GM19372 (cell line): Measurements from ENCODE around the gene CLEC2D.
"Not testable (repeated sequence)": the region's sequence is repeated elsewhere in the genome, so short reads cannot be mapped to it uniquely, and the experiment has no call there.

ENCODE experiments used
- ATAC-seq: cut with Tn5 transposase; IDR thresholded peaks from one replicate; pipeline ENCODE4 v1.9.1; 2021; ENCODE audit warnings: mild to moderate bottlenecking, low read depth, moderate library complexity; ENCODE audit not compliant: unreplicated experiment

The CLEC2D gene

DNA sequence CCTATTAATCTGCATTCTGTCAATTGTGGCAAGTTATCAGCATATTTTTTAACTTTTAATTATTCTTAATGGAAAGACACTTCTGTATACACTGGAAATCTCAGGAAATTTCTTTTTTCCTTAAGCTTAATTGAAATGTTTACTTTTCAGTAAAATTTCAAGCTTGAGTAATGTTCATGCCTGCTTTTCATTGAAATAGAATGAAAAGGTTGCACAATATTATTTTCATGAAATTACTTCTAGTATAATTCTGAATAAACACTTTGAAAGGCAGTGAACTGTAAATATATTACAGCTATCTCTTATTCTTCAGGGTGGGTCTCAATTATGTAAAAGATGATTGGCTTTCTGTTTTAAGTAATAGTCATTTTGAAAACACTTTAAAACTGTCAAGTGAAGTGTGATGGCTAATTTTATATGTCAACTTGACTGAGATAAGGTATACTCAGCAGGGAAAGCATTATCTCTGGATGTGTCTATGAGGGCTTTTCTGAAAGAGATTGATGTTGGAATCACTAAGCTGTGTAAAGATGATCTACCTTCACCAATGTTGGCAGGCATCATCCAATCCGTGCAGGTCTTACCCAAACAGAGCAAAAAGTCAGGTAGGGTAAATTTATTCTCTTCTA, 29.9 kb downstream of the CLEC2D start:
- ATAC-seq, result no peak

- ATAC-seq, result no peak
Observed at GRCh38 chr12:9699898-9700605, 30.5 kb downstream of the CLEC2D start.

- no peak for ATAC-seq
Observed at GRCh38 chr12:9700606-9700956, 31.1 kb downstream of the CLEC2D start.

- ATAC-seq, result no peak
Observed at GRCh38 chr12:9701380-9702154, 32.1 kb downstream of the CLEC2D start.

DNA sequence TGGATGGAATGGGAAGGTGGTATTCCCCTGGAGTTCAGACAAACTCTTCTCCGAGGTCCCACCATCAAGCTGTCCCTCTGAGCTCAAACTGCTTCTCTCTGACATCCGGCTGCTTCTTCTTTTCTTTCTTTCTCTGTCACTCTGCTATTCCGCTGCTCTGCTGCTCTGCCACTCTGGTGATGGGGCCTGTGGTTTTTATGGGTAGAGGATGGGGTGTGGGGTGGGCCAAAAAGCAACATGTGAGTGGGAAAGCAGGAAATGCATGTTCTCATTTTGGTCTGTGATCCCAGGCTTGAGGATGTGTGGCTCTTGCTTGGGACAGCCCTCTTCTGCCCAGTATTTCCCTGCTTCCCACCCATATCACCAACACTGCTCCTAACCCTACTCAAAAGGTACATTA, 32.7 kb downstream of the CLEC2D start:
- no peak for ATAC-seq

DNA sequence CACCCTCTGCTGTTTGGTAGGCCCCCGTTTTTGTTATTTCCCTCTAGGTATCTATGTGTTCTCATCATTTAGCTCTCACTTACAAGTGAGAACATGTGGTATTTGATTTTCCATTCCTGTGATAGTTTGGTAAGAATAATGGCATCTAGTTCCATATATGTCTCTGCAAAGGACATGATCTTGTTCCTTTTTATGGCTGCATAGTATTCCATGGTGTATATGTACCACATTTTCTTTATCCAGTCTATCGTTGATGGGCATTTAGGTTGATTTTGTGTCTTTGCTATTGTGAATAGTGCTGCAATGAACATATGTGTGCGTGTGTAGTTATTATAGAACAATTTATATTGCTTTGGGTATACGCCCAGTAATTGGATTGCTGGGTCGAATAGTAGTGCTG, 35.0 kb downstream of the CLEC2D start:
- ATAC-seq, result not testable (repeated sequence)

GRCh38 chr12:9706086-9706685, 36.7 kb downstream of the CLEC2D start:
- ATAC-seq, result no peak

- no peak for ATAC-seq
Observed at GRCh38 chr12:9707356-9707755, 37.8 kb downstream of the CLEC2D start.

GRCh38 chr12:9707864-9708808, 38.6 kb downstream of the CLEC2D start:
- no peak for ATAC-seq

DNA sequence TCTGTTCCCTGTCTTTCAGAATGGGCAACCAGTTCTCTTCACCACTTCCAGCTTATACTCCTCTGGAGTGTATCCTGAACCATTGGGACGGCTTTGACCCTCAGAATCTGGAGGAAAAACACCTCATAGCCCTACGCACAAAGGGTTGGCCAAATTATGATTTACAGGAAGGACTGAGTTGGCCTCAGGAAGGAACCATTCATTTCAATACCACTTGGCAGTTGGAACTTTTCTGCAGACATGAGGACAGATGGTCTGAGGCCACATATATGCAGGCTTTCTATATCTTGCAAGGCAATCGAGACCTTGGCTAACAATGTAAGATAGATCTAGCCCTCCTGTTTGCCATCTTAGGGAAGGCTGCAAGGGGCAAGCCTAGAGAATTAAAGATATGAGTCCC, 39.3 kb downstream of the CLEC2D start:
- no peak for ATAC-seq

GRCh38 chr12:9710584-9711375, 41.3 kb downstream of the CLEC2D start:
- ATAC-seq, result no peak

- ATAC-seq, result no peak
Observed at GRCh38 chr12:9711664-9712063, 42.2 kb downstream of the CLEC2D start.

- ATAC-seq, result peak; percentile 44
Observed at GRCh38 chr12:9713032-9713558, 43.6 kb downstream of the CLEC2D start.

DNA sequence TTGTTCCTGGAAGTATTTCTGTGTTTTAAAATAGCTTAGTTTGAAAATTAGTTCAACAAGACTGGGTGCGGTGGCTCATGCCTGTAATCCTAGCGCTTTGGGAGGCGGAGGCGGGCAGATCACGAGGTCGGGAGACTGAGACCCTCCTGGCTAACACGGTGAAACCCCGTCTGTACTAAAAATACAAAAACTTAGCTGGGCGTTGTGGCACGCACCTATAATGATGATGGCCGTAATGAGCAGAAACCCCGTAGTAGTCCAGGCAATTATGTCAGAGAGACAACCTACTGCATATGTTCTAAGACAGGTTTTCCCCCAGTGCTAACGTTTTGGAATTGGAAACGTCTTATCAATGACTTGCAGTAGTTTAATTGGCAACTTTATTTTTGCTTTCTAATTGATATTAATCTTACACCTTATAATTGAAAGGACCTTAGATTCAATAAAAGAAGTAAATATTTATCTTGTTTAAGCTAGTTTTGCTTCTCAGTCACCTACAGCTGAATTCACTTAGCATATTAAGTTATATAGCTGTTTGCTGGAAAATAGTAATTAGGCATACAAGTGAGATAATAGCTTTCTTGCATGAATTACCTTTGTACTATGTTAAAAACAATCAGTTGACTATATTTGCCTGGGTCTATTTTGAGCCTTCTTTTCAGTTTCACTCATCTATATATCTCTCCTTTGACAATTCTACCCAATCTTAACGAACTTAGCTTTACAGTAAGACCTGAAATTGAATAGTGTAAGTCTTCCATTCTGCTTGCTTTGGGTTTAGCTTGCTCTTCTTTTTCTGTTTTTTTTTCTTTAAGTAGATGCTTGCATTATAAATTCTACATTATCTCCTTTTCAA, 47.8 kb downstream of the CLEC2D start:
- no peak for ATAC-seq

DNA sequence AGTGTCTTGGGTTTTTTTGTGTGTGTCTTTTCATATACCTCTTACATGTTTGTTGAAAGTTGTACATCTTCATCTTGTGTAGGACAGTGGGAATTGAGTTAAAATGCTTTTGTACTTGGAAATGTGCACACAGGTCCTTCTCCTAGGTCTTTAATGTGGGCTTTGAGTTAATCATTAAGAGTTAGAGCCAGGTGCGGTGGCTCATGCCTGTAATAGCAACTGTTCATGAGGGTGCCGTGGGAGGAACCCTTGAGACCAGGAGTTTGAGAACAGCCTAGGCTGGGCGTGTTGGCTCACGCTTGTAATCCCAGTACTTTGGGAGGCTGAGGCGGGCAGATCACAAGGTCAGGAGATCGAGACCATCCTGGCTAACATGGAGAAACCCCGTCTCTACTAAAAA, 49.5 kb downstream of the CLEC2D start:
- ATAC-seq, result peak; percentile 36

- ATAC-seq, result no peak
Observed at GRCh38 chr12:9719790-9720189, 50.3 kb downstream of the CLEC2D start.

DNA sequence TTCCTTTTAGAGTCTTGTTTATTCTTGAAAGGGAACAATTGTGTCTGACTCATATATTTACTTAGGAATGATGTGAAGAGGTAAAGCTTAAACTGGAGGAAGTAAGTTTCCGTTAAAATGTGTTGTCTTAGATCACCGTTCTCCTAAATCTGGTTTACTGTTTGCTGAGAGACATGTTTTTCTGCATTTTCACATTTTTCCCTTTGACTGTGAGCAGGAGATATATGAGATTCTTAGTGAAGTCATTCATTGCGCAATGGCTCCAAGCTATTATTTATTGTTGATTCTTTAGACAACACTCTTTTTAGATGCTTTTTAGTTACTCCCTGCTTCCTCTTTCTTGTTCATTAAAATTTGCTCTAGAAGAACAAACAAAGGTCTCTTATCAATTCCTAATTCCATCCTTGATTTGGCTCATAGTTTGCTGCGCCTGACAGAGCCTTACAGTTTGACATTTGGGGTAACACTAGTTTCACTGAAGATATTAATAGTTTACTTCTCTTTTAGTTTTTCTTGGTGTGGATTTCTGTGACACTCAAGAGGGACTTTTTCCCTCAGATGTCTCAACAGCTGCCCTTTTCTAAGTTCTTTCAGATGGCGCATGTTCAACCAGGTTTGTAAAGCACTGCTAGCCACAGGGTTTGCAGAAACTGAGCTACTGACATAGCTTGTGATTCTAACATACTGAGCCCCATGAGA, 52.0 kb downstream of the CLEC2D start:
- peak; percentile 35 for ATAC-seq

DNA sequence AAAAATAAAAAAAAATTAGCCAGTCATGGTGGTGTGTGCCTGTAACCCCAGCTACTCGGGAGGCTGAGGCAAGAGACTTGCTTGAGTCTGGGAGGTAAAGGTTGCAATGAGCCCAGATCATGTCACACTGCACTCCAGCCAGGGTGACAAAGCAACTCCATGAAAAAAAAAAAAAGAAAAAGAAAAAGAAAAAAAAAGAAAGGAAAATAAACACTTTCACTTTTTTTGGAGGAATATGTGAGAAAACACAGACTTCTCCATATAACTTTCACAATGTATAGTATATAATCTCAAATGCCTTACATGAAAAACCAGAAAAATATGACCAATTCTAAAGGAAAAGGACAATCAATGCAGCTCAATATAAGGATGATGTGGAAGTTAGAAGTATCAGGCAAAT, 54.5 kb downstream of the CLEC2D start:
- no peak for ATAC-seq
